HL-60 (cell line): ENCODE data around the gene CHID1.

Experiments used
- CTCF ChIP-seq: IDR thresholded peaks from one replicate; pipeline ENCODE4 v1.5.1; 2011; ENCODE audit warnings: low read length, control low read depth, inconsistent platforms; ENCODE audit not compliant: insufficient read depth
- GABPA ChIP-seq: IDR thresholded peaks from 2 replicates; pipeline ENCODE4 v1.6.1; 2012; ENCODE audit warnings: low read depth
- POLR2AphosphoS5 ChIP-seq: IDR thresholded peaks from 2 replicates; pipeline ENCODE4 v1.6.1; 2012; ENCODE audit warnings: low read depth
- REST ChIP-seq: IDR thresholded peaks from 2 replicates; pipeline ENCODE4 v1.6.1; 2012; ENCODE audit warnings: low read depth; ENCODE audit not compliant: insufficient replicate concordance
- SPI1 ChIP-seq: IDR thresholded peaks from 2 replicates; pipeline ENCODE4 v1.6.1; 2012; ENCODE audit warnings: low read depth, mild to moderate bottlenecking, borderline replicate concordance

GRCh38 chr11:829847-830294 lies 80.7 kb downstream of the CHID1 start:
- TF ChIP-seq CTCF: no peak
- no peak for TF ChIP-seq POLR2AphosphoS5
- TF ChIP-seq REST: no peak
- no peak for TF ChIP-seq GABPA
- no peak for TF ChIP-seq SPI1
